GM20431 (cell line): Measurements from ENCODE around the gene AGRP.
"Not testable (repeated sequence)": the region's sequence is repeated elsewhere in the genome, so short reads cannot be mapped to it uniquely, and the experiment has no call there.

Experiments used
- in situ Hi-C: fragments of 300-500 bp; cut with MseI, MboI; formaldehyde crosslinking; loops from one replicate; pipeline ENCODE4 v1.15.0; 2020; ENCODE audit warnings: low sequenced_read_pairs; ENCODE audit not compliant: unreplicated experiment

AGRP gene, protein sequence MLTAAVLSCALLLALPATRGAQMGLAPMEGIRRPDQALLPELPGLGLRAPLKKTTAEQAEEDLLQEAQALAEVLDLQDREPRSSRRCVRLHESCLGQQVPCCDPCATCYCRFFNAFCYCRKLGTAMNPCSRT

DNA sequence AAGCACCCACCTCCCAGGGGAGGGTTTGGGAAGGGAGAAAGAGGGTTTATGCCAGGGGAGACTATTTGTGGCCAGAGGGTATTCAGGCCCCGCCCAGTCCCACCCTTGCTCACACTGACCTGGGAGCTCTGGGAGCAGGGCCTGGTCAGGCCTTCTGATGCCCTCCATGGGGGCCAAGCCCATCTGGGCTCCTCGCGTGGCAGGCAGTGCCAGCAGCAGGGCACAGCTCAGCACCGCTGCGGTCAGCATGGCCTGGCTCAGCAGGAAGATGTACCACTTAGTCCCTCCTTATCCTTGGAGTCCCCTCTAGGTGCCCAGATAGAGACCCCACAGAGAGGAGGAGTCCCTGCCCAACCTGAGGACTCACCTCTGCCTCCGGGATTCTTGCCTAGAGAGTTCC is at the start of gene AGRP:
AGRP (minus strand) TSS at position 398 of the 400 bp plus-strand sequence; CDS start at position 249, 149 bp downstream.
- in situ Hi-C loops: no loop called here

DNA sequence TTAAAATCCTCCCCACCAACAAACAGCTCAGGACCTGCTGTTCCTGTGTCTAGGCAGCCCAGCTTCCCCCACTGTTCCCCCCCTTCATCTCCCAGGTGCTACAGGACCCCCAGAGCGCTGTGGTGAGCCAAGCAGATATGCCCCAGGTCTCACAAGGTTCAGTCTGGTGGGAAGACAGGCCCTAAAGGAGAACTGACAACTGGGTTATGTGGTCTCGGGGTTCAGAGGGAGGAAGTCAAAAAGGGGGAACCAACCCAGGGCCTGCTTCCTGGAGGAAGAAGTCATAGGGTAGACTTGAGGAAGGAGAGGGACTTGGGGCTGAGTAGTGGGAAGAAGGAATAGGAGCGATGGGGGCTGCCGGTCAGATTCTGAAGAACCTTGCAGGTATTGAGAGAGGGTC is 47.9 kb upstream of the AGRP start:
- in situ Hi-C loops: no loop called here

DNA sequence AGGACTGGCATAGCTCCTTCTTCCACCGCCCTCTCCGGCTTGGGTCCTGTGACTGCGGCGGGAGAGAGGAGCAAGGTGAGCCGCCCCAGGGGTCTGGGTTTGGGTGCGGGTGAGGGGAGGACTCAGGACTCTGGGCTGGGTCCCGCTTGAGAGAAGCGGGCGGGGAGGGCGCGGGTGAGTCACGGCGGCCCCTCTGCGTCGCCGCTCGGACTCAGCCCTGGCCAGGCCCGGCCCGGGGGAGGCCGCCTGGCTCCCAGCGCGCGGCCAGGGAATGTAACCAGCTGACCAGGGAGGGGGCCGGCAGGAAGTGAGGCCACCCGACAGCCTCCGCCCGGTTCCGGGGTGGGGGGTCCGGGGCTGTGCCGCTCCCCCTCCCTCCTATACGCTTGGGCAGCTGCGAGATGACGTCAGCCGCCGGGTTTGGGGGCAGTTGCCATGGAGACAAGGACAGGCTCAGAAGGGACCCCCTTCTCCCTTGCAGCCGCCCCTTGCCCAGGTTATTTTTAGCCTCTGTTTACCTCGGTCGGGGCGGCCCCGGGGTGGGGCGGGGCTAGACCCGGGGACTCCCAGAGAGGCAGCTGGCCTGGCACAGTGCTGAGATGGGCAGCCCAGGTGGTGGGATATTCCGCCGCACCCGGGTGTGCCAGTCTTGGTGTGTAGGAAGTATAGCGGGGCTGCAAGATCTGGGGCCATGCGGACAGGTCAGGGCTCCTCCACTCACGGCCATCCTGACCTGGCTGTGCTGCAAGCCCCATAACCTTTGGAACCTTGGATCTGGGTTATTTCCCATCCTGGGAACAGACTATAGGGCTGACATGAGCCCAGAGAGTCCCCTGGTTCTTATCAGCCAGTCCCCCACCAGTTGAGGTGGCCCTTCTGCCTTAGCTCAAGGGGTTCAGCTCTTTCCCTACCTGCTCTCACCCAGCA is 46.9 kb upstream of the AGRP start:
- in situ Hi-C loops: no loop called here

DNA sequence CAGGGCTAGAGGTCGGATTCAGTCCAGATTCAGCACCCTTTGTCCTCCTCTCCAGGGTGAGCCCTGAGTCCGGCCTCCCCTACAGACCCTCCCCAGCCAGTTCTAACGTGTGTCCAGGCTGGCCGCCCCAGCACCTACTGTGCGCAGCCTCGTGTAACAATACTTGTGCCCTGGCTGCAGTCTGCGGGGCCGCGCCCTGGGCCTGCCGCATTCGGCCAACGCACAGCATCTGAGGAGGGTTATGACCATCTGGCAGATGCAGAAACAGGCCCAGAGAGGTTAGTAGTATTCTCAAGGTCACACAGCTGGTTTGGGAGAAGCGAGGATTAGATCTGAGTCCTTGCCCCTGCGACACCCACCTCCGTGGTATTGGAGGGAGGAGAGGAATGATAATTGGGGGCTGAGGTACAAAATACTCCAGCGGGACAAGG is 46.2 kb upstream of the AGRP start:
- in situ Hi-C loops: no loop called here

DNA sequence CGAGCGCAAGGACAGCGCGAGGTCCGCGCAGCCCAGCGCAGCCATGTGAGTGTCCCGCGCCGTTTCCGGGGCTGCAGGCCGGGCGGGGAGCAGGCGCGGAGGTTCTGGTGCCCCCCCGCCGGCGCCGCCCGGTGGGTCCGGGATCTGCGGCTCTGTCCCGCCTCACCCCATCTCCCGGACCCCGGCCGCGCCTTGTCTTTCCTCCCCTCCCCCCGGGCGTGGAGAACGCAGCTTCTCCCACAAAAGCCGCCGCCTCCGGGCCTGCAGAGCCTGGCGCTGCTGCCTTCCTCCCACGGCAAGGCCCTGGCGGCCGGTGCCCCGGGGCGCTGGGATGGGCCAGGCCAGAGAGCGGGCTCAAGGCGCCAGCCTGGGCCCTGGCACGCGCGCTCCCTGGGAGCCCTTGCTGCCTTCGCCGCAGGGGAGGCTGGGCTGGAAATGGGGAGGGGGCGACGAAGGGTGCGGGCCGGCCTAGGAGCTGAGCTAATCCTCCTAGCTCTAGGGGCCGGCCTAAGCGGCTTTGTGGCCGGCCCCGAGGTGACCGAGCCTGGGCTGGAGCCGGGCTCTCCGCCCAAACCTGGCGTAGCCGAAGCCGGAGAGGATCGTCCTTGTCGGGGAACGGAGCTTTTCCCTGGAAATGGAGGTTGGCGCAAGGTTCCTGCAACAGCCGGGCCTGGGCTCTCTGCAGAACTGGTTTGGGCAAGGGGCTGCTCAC is 45.7 kb upstream of the AGRP start:
- in situ Hi-C loops: no loop called here

DNA sequence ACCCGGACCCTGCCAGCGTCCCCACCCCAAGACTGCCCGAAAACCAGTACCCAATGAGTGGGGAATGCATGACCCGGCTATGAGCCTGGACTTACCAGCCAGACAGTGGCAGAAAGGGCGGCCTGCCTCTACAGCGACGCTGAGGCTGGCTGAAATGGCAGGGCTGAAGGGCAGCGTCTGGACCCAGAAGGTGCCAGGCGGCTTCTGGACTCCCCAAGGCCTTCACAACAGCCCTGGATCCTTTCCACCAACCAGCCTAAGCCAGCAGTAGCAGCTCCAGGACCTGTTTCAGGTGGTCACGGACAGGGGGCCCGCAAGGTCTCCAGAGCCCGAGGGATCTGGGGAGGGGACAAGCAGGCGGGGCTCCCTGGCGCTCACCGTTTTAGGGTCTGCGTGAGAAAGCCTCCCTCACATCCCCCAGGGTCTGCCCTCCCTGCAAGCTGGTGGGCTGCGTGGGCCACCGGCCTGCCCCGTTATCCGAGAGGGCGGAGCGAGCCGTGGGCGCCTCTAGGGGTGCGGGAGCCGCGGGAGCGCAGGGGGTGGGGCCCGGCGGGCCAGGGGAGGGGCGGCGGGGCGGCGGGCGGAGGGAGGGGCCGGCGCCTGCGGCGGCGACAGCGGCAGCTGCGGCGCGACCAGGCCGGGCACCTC is 45.0 kb upstream of the AGRP start, which contains the start of gene RIPOR1:
RIPOR1 (plus strand) TSS at position 608 of the 648 bp plus-strand sequence. CDS start 9,618 bp downstream, outside the sequence.
- in situ Hi-C loops: no loop called here

DNA sequence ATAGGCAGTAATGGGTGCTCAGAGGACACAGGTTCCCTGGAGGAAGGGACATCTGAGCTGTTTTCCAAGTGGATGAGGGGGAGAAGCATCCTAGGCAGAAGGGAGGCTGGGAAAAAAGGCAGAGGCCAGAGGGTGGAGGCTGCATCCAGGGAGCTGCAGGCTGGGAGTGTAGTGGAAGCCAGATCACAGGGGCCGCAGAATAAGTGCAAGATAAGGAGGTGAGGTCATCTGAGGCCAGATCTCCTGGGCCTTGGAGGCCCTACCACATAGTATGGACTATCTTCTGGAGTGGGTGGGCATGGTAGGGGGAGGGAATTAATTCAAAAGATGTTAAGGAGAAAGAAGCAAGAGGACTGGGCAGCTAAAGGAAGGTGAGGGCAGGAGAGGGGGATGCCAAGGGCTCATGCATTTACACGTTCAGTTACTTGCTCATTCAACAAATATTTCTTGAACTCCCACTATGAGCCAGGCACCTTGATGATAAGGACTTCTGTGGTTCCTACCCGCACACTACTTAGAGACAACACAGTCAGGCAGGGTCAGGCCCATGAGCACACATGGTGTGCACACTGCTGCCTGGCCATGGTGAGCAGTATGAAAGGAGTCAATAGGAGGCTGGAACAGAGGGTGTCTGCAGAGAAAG is 42.9 kb upstream of the AGRP start:
- in situ Hi-C loops: no loop called here

DNA sequence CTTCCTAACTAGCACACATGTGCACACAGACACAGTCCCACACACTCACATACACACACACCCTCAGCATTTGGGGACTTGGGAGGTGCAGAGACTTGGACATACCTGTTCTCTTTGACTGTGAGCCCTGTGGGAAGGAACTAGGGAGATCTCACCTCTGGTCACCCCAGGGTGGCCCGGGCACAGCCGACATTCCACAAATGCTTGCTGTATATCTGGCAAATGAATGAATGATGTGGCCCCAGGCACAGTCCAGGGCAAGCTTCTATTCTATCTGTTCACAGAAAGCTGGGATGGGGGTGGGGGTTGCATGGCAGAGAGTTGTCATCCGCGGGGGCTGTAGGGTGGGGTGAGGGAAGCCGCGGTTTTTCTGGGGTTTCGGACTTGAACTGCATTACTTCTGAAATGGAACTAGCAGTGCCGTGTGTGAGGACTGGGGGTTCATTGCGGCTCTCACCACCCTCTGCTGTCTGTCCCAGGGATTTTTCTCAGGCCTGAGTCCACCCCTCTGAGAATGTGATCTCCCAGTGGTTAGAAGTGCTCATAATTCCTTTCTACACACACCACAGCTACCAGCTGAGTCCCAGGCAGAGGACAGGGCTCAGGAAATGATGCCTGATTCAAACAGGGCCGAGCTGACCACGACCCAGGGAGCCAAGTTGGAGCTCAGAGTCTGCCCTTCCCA is 42.0 kb upstream of the AGRP start:
- in situ Hi-C loops: no loop called here

DNA sequence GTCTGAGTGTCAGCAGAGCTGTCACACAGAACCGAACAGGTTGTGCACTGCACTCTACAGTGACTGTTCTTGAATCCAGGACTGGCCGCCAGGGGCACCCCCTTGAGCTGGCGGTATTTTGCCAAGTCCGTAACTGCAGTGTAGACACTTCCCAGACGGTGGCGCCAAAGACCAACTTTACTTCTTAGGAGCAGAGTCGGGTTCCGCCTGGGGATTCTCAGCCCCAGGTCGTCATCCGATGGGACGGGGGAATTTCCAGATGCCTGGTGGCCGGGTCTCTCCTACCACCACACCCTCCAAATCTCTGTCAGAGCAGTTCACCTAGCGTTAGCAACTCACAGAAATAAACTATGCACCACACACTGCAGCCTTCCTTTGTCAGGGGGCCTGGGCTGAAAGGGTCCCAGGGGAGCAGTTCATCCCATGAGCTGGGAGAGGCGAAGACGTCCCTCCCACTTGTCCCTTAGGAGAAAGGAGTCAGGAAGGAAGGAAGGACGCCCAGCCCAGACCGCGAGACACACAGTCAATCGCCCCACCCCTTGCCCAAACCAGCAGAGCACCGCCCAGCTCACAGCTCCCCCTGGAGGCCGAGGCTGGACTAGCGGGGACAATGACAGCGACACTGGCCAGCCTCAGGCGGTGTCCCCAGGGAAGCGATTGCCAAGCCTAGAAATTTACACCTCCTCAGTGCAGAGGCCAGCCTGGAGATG is 37.9 kb upstream of the AGRP start:
- in situ Hi-C loops: no loop called here

DNA sequence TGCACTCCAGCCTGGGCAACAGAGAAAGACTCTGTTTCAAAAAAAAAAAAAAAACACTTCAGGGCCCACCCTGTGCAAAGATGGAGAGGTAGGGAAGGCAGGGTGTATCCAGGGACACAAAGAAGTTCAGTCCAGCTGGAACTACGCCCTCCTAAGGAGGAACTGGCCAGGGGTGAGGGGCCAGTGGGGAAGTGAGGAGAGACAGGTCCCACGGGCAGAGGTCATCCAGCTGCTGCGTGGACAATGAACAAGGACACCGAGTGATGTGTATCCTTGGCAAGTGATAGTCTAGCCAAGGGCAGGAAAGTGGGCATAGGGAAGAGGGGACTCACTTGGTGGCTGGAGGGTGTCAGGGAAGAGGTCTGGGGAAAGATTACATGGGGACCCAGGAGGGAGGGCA is 35.9 kb upstream of the AGRP start:
- in situ Hi-C loops: no loop called here

DNA sequence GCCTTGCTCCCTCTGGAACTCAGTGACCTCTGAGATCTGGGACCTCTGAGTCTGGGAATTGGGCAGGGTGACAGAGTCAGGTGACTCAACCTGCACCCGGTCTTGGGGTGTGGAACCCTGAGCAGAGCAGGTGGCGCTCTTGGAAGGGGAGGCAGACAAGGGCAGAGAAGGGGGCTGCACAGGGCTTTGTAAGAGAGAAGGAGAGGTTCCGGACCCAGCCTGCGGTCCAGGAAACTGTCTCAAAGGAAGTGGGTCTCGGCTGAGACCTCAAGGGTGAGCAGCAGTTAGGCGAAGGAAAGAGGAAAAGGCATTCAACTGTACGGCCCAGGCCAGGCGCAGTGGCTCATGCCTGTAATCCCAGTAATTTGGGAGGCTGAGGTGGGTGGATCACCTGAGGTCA is 35.3 kb upstream of the AGRP start:
- in situ Hi-C loops: no loop called here

DNA sequence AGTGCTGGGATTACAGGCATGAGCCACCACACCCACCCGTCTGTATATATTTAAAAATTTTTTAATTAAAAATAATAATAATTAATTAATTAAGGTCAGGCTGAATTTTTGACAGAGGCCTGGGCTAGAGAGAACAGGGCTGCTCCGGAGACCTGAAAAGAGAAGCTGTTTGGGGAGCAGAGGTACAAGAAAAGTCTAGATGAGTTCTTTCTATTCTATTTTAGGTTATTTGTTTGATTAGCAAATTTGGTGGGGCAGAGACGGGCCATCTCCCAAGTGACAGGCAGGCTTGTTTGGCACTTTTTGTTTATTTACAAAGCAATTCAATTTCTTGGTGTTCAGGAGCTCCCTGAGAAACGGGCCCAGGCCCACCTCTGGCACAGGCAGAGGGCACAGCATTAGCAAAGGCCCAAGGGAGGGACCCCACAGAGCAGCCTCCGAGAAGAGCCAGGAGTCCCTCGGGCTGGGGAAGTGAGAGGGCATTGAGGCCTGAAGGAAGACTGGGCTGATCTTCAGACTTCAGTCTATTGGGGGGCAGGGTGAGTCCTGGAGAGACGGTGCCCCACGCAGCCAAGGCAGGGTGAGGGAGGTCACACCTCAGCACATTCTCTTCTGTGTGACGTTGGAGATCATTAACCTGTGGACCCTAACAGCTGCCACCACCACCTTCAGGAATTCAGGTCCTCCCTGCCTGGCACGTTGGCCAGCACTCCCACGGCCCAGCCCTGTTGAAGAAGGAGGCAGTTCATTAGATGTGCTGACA is 34.5 kb upstream of the AGRP start:
- in situ Hi-C loops: no loop called here

DNA sequence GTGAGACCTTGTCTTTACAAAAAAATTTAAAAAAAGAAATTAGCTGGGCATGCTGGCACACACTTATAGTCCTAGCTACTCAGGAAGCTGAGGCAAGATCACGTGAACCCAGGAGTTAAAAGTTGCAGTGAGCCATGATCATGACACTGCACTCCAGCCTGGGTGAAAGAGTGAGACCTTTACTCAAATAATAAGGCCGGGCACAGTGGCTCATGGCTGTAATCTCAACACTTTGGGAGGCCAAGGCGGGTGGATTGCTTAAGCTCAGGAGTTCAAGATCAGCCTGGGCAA is 33.8 kb upstream of the AGRP start:
- in situ Hi-C loops: no loop called here

DNA sequence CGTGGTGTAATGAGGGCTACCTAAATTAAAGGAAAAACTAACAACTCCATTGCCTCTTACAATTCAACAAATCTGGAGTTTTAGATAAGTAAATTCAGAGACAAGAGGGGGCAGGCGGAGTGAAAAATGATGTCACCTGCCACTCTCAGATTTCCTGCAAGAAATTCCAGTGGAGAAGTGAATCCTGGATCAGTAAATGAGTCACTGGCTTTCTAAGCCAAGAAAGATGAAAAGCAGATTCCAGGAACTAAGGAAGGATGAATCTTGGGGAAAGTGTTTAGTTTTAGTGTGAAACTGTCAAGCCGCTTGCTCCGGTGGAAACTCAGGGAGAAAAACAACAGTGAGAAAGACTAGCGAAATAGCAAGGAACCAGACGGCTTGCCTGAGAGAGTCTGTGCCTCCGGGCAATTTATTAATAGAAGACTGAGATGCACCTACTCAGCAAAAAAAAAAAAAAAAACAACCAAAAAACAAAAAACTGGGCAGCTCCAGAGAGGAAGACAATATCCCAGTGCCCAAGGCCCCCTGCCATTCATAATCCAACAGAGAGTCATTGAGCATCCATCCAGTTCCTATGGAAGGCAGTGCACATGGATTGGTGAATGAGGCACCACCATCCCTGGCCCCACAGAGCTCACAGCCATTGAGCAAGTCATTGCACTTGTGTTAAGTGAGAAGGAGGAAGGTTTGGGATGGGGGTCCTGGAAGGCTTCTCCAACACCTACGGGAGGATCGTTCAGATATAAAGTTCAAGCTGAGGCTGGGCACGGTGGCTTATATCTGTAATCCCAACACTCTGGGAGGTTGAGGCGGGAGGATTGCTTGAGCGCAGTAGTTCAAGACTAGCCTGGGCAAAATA is 33.2 kb upstream of the AGRP start:
- in situ Hi-C loops: no loop called here

DNA sequence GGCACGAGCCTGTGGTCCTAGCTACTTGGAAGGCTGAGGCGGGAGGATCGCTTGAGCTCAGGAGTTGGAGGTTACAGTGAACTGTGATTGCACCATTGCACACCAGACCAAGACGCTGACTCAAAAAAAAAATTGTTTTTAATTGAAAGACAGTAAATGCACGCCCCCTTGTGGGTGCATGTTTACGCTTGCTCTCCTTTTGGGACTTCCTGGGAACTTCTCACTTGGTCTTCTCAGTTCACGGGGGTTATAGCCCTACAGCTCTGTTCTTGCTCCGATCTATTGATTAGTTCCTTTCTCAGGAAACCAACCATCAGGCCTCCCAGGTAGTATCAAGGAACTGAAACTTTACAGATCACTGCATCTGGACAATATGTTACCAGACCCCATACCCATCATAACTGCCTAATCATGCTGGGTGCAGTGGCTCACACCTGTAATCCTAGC is 31.1 kb upstream of the AGRP start:
- in situ Hi-C loops: no loop called here

DNA sequence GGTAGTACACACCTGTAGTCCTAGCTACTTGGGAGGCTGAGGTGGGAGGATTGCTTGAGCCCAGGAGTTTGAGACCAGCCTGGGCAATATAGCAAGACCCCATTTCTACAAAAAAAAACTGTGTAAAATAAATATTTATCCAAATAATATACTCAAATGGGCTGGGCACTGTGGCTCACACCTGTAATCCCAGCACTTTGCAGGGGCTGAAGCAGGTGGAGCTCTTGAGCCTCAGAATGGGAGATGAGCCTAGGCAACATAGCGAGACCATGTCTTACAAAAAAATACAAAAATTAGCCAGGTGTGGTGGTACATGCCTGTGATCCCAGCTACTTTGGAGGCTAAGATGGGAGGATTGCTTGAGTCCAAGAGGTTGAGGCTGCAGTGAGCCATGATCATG is 30.5 kb upstream of the AGRP start:
- in situ Hi-C loops: not testable (repeated sequence)

DNA sequence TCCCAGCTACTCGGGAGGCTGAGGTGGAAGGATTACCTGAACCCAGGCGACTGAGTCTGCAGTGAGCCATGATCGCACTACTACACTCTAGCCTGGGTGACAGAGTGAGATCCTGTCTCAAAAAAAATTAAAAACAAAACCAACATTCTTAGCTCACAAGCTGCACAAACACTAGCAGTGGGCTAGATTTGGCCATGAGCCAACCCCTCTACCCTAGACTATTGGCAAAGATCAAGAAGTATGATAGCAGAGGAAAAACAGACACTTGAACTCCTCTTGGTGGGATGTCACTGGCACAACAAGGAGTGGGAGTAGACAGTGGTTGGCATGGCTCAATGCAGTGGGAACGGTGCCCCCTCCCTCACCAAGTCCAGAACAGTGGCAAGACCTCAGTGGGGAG is 25.7 kb upstream of the AGRP start:
- in situ Hi-C loops: no loop called here
